Mononuclear cell (primary cell): ENCODE measurements around the gene FGF18. TPM values are rescaled to one million over a fixed set of nuclear protein-coding genes. Genes with fewer than 3 reads are reported as not detected.
"Not testable (repeated sequence)": the region's sequence is repeated elsewhere in the genome, so short reads cannot be mapped to it uniquely, and the experiment has no call there.

Experiments
- H3K27me3 ChIP-seq: 2 replicates; pipeline ENCODE4 v1.6.0; 2011; ENCODE audit warnings: low read length, control low read depth; ENCODE audit not compliant: insufficient read depth
- H3K4me1 ChIP-seq: 2 replicates; pipeline ENCODE4 v1.5.1; 2011; ENCODE audit warnings: mild to moderate bottlenecking, low read length, control low read depth; ENCODE audit not compliant: insufficient read depth
- H3K4me3 ChIP-seq: 2 replicates; pipeline ENCODE4 v1.5.1; 2011; ENCODE audit warnings: mild to moderate bottlenecking, low read length, moderate library complexity
- H3K9me3 ChIP-seq: 2 replicates; pipeline ENCODE4 v1.5.1; 2011; ENCODE audit warnings: low read depth, mild to moderate bottlenecking, control low read depth, low read length
- total RNA-seq: library from RNA; depleted of rRNA; stranded (reverse); fragments of >200 nt; gene quantifications from one replicate; pipeline ENCODE4 v1.2.3, GENCODE V29; 2012

Gene FGF18
- total RNA-seq, 1 donor: 0.10 TPM

DNA sequence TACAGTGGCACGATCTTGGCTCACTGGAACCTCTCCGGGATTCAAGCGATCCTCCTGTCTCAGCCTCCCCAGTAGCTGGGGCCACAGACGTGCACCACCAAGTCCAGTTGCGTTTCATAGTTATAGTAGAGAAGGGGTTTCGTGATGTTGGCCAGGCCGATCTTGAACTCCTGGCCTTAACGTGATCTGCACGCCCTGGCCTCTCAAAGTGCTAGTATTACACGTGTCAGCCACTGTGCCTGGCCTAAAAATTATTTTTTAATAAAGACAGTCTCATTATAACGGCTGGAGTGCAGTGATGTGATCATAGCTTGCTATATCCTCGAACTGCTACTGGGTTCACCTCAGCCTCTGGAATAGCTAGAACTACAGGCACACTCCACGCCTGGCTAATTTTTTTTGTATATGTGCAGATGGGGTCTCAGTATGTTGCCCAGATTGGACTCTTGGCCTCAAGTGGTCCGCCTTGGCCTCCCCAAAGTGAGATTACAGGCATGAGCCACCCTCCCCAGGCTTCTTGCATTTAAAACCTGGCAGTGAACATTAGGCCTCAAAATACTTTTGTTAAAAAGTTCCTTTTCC is 27.4 kb upstream of the FGF18 start:
- Histone ChIP-seq H3K9me3 (no peaks in the 10 kb centered on the region), H3K27me3 (no peaks in the 10 kb centered on the region), H3K4me1 (peaks cover 30% of the 10 kb centered on the region), H3K4me3 (no peak overlapping the region)

- H3K27me3 ChIP-seq: no peaks in the 10 kb centered on the region
- H3K4me3 ChIP-seq: no peak overlapping the region
- H3K4me1 ChIP-seq: peaks cover 30% of the 10 kb centered on the region
- H3K9me3 ChIP-seq: no peaks in the 10 kb centered on the region
Observed at GRCh38 chr5:171392585-171393159, 26.8 kb upstream of the FGF18 start.

GRCh38 chr5:171395042-171395441 is 24.4 kb upstream of the FGF18 start:
- Histone ChIP-seq H3K4me3 (no peak overlapping the region), H3K27me3 (no peaks in the 10 kb centered on the region), H3K9me3 (no peaks in the 10 kb centered on the region), H3K4me1 (peaks cover 18% of the 10 kb centered on the region)

DNA sequence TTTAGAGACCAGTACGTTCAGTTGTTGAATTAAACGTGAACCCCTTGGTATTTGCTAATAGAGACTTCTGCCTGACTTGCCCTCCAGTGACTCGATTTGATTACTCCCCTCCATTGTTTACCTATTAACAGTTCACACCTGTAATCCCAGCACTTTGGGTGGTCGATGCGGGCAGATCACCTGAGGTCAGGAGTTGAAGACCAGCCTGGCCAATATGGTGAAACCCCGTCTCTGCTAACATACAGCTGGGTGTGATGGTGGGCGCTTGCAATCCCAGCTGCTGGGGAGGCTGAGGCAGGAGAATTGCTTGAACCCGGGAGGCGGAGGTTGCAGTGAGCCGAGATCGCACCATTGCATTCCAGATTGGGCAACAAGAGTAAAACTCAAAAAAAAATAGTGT is 22.9 kb upstream of the FGF18 start:
- H3K4me3 ChIP-seq, H3K27me3 ChIP-seq, H3K9me3 ChIP-seq: not testable (repeated sequence)
- H3K4me1 ChIP-seq: peaks cover 11% of the 10 kb centered on the region

GRCh38 chr5:171397190-171397589 is 22.3 kb upstream of the FGF18 start:
- Histone ChIP-seq H3K9me3 (no peaks in the 10 kb centered on the region), H3K27me3 (no peaks in the 10 kb centered on the region), H3K4me3 (no peak overlapping the region), H3K4me1 (peaks cover 6% of the 10 kb centered on the region)

- Histone ChIP-seq H3K9me3 (no peaks in the 10 kb centered on the region), H3K4me3 (no peak overlapping the region), H3K4me1 (peaks cover 4% of the 10 kb centered on the region), H3K27me3 (no peaks in the 10 kb centered on the region)
Observed at GRCh38 chr5:171397599-171397998, 21.8 kb upstream of the FGF18 start.

GRCh38 chr5:171398660-171399059 is 20.8 kb upstream of the FGF18 start:
- not testable (repeated sequence) for H3K9me3 ChIP-seq, H3K4me1 ChIP-seq, H3K27me3 ChIP-seq, H3K4me3 ChIP-seq

- H3K27me3 ChIP-seq: no peaks in the 10 kb centered on the region
- no peak overlapping the region for H3K4me3 ChIP-seq
- H3K9me3 ChIP-seq: no peaks in the 10 kb centered on the region
- peaks cover 4% of the 10 kb centered on the region for H3K4me1 ChIP-seq
Observed at GRCh38 chr5:171400169-171400568, 19.3 kb upstream of the FGF18 start.

- H3K4me3 ChIP-seq: no peak overlapping the region
- no peaks in the 10 kb centered on the region for H3K27me3 ChIP-seq
Observed at GRCh38 chr5:171401167-171401947, 18.1 kb upstream of the FGF18 start.

GRCh38 chr5:171402751-171403150 is 16.7 kb upstream of the FGF18 start:
- H3K4me3 ChIP-seq, H3K4me1 ChIP-seq, H3K9me3 ChIP-seq, H3K27me3 ChIP-seq: not testable (repeated sequence)

More at GRCh38 chr5:171401167-171401947, 18.1 kb upstream of the FGF18 start:
- Histone ChIP-seq H3K4me1 (peaks cover 4% of the 10 kb centered on the region), H3K9me3 (no peaks in the 10 kb centered on the region)

DNA sequence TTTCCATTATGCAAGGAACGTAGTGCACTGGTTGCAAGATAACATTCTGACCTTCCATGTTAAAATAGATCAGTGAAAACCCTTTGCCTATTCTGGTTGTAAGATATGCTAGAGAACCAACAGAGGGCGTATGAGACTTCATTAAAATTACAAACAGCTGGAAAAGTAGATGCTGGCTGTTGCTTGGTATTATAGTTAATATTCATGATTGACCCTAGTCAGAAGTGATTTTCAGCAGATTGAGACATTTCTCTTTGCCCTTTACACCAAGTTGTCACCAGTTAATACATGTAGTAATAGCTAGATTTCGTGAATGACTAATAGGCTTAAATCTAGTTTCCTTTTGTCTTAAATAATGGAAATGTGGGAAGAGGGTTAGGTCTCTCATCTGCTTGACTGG is 13.8 kb upstream of the FGF18 start:
- peaks cover 4% of the 10 kb centered on the region for H3K4me1 ChIP-seq

GRCh38 chr5:171407234-171407633 is 12.2 kb upstream of the FGF18 start:
- Histone ChIP-seq H3K27me3 (no peaks in the 10 kb centered on the region), H3K4me1 (peaks cover 4% of the 10 kb centered on the region), H3K4me3 (no peak overlapping the region), H3K9me3 (no peaks in the 10 kb centered on the region)

More for the DNA sequence above, 13.8 kb upstream of the FGF18 start:
- no peaks in the 10 kb centered on the region for H3K27me3 ChIP-seq
- H3K9me3 ChIP-seq: no peaks in the 10 kb centered on the region
- H3K4me3 ChIP-seq: no peak overlapping the region

DNA sequence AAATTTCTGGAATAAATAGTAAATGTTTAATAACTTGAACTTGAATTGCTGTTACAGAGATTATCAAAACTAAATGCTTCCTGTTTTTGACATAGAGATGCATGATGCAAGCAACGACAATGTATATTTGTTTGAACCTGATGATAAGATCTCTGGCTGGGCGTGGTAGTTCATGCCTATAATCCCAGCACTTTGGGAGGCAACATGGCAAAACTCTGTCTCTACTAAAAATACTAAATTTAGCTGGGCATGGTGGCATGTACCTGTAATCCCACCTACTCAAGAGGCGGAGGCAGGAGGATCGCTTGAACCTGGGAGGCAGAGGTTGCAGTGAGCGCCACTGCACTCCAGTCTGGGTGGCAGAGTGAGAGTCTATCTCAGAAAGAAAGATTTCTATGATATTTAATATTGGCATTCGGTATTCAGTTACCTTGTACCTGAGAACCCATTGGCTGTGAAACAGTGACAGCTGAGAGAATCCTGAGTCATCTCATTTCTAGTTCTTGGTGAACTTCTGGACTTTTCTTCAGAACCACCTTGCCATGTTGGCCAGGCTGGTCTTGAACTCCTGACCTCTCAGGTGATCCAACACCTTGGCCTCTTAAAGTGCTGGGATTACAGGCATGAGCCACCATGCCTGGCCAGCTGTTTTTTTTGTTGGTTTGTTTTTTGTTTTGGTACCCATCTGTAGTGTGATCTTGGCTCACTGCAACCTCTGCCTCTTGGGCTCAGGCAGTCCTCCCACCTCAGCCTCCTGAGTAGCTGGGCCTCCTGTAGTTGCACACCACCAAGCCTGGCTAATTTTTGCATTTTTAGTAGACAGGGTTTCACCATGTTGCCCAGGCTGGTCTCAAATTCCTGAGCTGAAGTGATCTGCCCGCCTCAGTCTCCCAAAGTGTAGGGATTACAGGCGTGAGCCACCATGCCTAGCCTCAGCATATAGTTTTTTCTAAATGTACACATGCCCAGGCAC is 10.0 kb upstream of the FGF18 start:
- Histone ChIP-seq H3K9me3 (no peaks in the 10 kb centered on the region), H3K27me3 (no peaks in the 10 kb centered on the region), H3K4me3 (no peak overlapping the region), H3K4me1 (peaks cover 4% of the 10 kb centered on the region)

DNA sequence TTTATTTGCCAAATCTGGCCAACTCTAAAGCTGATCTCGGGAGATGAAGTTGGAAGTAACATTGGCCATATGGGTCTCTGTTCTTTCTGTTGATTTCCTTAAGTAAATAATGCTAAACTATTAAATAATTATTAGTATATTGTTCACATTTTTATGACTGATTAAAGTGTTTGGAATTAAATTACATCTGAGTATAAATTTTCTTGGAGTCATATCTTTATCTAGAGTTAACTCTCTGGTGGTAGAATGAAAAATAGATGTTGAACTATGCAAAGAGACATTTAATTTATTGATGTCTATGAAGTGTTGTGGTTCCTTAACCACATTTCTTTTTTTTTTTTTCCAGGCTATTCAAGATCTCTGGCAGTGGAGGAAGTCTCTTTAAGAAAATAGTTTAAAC is 9.3 kb upstream of the FGF18 start:
- Histone ChIP-seq H3K4me1 (peaks cover 4% of the 10 kb centered on the region), H3K4me3 (no peak overlapping the region), H3K27me3 (no peaks in the 10 kb centered on the region), H3K9me3 (no peaks in the 10 kb centered on the region)

- Histone ChIP-seq H3K4me1 (peaks cover 4% of the 10 kb centered on the region), H3K9me3 (no peaks in the 10 kb centered on the region), H3K27me3 (no peaks in the 10 kb centered on the region), H3K4me3 (no peak overlapping the region)
Observed at GRCh38 chr5:171412186-171412585, 7.3 kb upstream of the FGF18 start.
